Heart right ventricle (tissue), 16 donors: ENCODE results near the gene STEAP2. TPM values are rescaled to one million over a fixed set of nuclear protein-coding genes. Genes with fewer than 3 reads are reported as not detected.
A peak's percentile ranks its signal among the peaks of the same experiment; 100 is the strongest.

Experiments
- ATAC-seq, 8 donors: fragments of 200-7000 bp; cut with Tn5 transposase; one replicate each; pipeline ENCODE4 v1.9.1; 2020; ENCODE audit warnings: mild to moderate bottlenecking in 8 of 8, moderate library complexity in 8 of 8, moderate number of reproducible peaks in 1 of 8
- DNase-seq, 2 donors: peaks; one replicate each; pipeline ENCODE4 v3.0.0-alpha.2; 2020
- H3K27ac ChIP-seq, 10 donors: fragments of 200-600 bp; sonication (generic) in 2 of 10; one replicate each; pipeline versions ENCODE4 v1.5.0 to v1.8.0; 2020 to 2022; ENCODE audit warnings: mild to moderate bottlenecking in 3 of 10
- H3K27me3 ChIP-seq, 7 donors: fragments of 200-600 bp; one replicate each; pipeline ENCODE4 v1.8.0; 2021 to 2022; ENCODE audit warnings: mild to moderate bottlenecking in 2 of 7
- H3K36me3 ChIP-seq, 9 donors: fragments of 200-600 bp; sonication (generic) in 1 of 9; one replicate each; pipeline versions ENCODE4 v1.5.0 to v1.8.0; 2020 to 2022; ENCODE audit warnings: mild to moderate bottlenecking in 2 of 9
- H3K4me1 ChIP-seq, 9 donors: fragments of 200-600 bp; sonication (generic) in 1 of 9; one replicate each; pipeline versions ENCODE4 v1.5.0 to v1.8.0; 2020 to 2022; ENCODE audit warnings: mild to moderate bottlenecking in 4 of 9
- H3K4me3 ChIP-seq, 10 donors: fragments of 200-600 bp; sonication (generic) in 2 of 10; one replicate each; pipeline versions ENCODE4 v1.5.0 to v1.8.0; 2020 to 2022; ENCODE audit warnings: mild to moderate bottlenecking in 7 of 10, moderate library complexity in 2 of 10
- H3K9me3 ChIP-seq, 11 donors: fragments of 200-600 bp in 10 of 11; sonication (generic) in 2 of 11; one replicate each; pipeline versions ENCODE4 v1.5.0 to v1.8.0; 2013 to 2022; ENCODE audit warnings: mild to moderate bottlenecking in 2 of 11, control low read depth in 1 of 11, moderate library complexity in 1 of 11
- CTCF ChIP-seq, 9 donors: fragments of 200-600 bp; sonication (generic) in 2 of 9; IDR thresholded peaks; one replicate each; pipeline versions ENCODE4 v1.5.0 to v1.8.0; 2021 to 2022; ENCODE audit warnings: antibody characterized with exemption in 9 of 9, mild to moderate bottlenecking in 5 of 9, moderate library complexity in 1 of 9
- WGBS, 2 donors: extraction: QIAGEN DNeasy Blood & Tissue Kit; methylation state at CpG; one replicate each; pipeline ENCODE4 v1.1.7; 2013; ENCODE audit warnings: inconsistent platforms in 1 of 2; 5-methylcytosine and 5-hydroxymethylcytosine counted together
- intact Hi-C, 10 donors: fragments of 100-400 bp; cut with DNase I; formaldehyde crosslinking; loops; one replicate each; pipeline versions ENCODE4 v1.11.1 to v1.14.2; 2022
- polyA plus RNA-seq, 2 donors: library from polyadenylated mRNA; stranded (reverse); fragments of 200-250 nt; gene quantifications; one replicate each; pipeline ENCODE4 v1.2.3, GENCODE V29; 2013
- total RNA-seq, 10 donors: library from RNA; stranded (reverse); fragmentation: NEBNext Ultra II Directional in 3 of 10; extraction: Animal tissue kit (Norgen Biotek cat#: 25700) in 3 of 10; gene quantifications; one replicate each; pipeline versions ENCODE4 v1.2.1 to v1.2.4, GENCODE V29; 2021 to 2023
- donor health status: Arrhythmogenic right ventricular cardiomyopathy.
- donor health status: ischemic (EF 13 %, LVEDD 7.1; RV severe dilation, severe dysfunction).
- donor health status: healthy with polysubstance abuse.
- donor health status: DM: no; HTN: yes; CAD: no.
- donor health status: DM: no; HTN: no; CAD: no.
- donor health status: ischemic (EF 25% LVEDD 6.9; RV normal size, moderate dysfunction).
- donor health status: ischemic (EF 25% LVEDD 5.7; RV mildly dilated, moderate dysfunction).
- donor health status: healthy.
- donor health status: DM: yes; HTN: yes; CAD: no.
- donor health status: Ischemic cardiomyopathy.
- donor health status: ischemic (EF 35%, LVEDD 5.7; RV mildly dilated, moderate dysfunction).
- donor health status: nonischemic (EF 11% LVEDD 7.7; RV severe dilation, severe dysfunction).
- donor health status: DM: yes; HTN: yes; CAD: no.
- donor health status: PGD.
- donor health status: ischemic (EF 29% LVEDD 5.4; RV normal size, mild dysfunction).
- donor health status: nonischemic (EF 23%, LVEDD 6.1; RV moderate dilation, normal function).

STEAP2 gene
- total and polyA plus RNA-seq, 12 donors = 1.4 to 12.8 (median 6.6) TPM

- no peak for TF ChIP-seq CTCF (IDR thresholded peaks at IDR 0.05)
- DNase-seq = no peak
These were observed 11.5 kb downstream of the STEAP2 start for GRCh38 chr7:90222811-90223725.

GRCh38 chr7:90224195-90224594 is 12.7 kb downstream of the STEAP2 start:
- intact Hi-C loops = no loop called here
- no peaks in the 10 kb centered on the region for H3K9me3 ChIP-seq
- ATAC-seq (no peak), DNase-seq (no peak)
- no peak for TF ChIP-seq CTCF (IDR thresholded peaks at IDR 0.05)
- H3K4me1 ChIP-seq = no peaks in the 10 kb centered on the region
- peak overlapping the region in 1 of 10 donors; percentile 39 for H3K27ac ChIP-seq
- H3K4me3 ChIP-seq = no peak overlapping the region
- H3K36me3 ChIP-seq = no peaks in the 10 kb centered on the region
- no peaks in the 10 kb centered on the region for H3K27me3 ChIP-seq
- 38 to 43% methylated on average over 3 of the region's 3 CpGs for WGBS, 2 donors

More at GRCh38 chr7:90222811-90223725, 11.5 kb downstream of the STEAP2 start:
- H3K4me3 ChIP-seq = no peak overlapping the region
- H3K27ac ChIP-seq = peak overlapping the region in 6 of 10 donors; percentile 12 to 47 (median 32)
- intact Hi-C loops = no loop called here
- H3K36me3 ChIP-seq = no peaks in the 10 kb centered on the region
- no peaks in the 10 kb centered on the region for H3K9me3 ChIP-seq
- no peaks in the 10 kb centered on the region for H3K4me1 ChIP-seq
- ATAC-seq = peak in 5 of 8 donors; percentile 31 to 81 (median 37)
- WGBS, 2 donors = 71 to 85% methylated on average over 5 of the region's 5 CpGs
- H3K27me3 ChIP-seq = no peaks in the 10 kb centered on the region

- no peak overlapping the region for H3K4me3 ChIP-seq
- DNase-seq = no peak
- no peaks in the 10 kb centered on the region for H3K9me3 ChIP-seq
- intact Hi-C loops = no loop called here
- H3K36me3 ChIP-seq = no peaks in the 10 kb centered on the region
- no peaks in the 10 kb centered on the region for H3K4me1 ChIP-seq
- no peak for ATAC-seq
- WGBS, 2 donors = 92 to 95% methylated on average over 3 of the region's 3 CpGs
- H3K27ac ChIP-seq = no peak overlapping the region
- no peak for TF ChIP-seq CTCF (IDR thresholded peaks at IDR 0.05)
- no peaks in the 10 kb centered on the region for H3K27me3 ChIP-seq
These were observed 13.6 kb downstream of the STEAP2 start for GRCh38 chr7:90225181-90225580.

- no peaks in the 10 kb centered on the region for H3K27me3 ChIP-seq
- no peak overlapping the region for H3K27ac ChIP-seq
- H3K4me3 ChIP-seq = no peak overlapping the region
- no peaks in the 10 kb centered on the region for H3K9me3 ChIP-seq
- intact Hi-C loops = no loop called here
- DNase-seq (no peak), ATAC-seq (no peak)
- no peaks in the 10 kb centered on the region for H3K4me1 ChIP-seq
- no peaks in the 10 kb centered on the region for H3K36me3 ChIP-seq
- TF ChIP-seq CTCF (IDR thresholded peaks at IDR 0.05) = no peak
- WGBS, 2 donors = 54 to 69% methylated on average over 1 of the region's 1 CpG
These were observed 14.1 kb downstream of the STEAP2 start for GRCh38 chr7:90225601-90226000.
